Spinal cord (tissue), 10 donors: Measurements from ENCODE around the gene UBR3. TPM values are rescaled to one million over a fixed set of nuclear protein-coding genes. Genes with fewer than 3 reads are reported as not detected.
A peak's percentile ranks its signal among the peaks of the same experiment; 100 is the strongest.

Source experiments
- DNase-seq, 6 donors: peaks; one replicate each; pipeline versions ENCODE4 v3.0.0 to v3.0.0-alpha.2; 2013 to 2015; ENCODE audit warnings: low spot score in 6 of 6, low read depth in 4 of 6
- H3K27ac ChIP-seq: one replicate; pipeline ENCODE4 v1.5.1; 2013; ENCODE audit warnings: low read depth, low read length, control low read depth
- H3K27me3 ChIP-seq: one replicate; pipeline ENCODE4 v1.6.1; 2013; ENCODE audit warnings: low read length; ENCODE audit not compliant: control insufficient read depth, insufficient read depth
- H3K36me3 ChIP-seq: one replicate; pipeline ENCODE4 v1.6.1; 2013; ENCODE audit warnings: low read length; ENCODE audit not compliant: control insufficient read depth, insufficient read depth
- H3K4me1 ChIP-seq: one replicate; pipeline ENCODE4 v1.6.1; 2013; ENCODE audit warnings: low read length; ENCODE audit not compliant: control insufficient read depth, insufficient read depth
- H3K4me3 ChIP-seq: one replicate; pipeline ENCODE4 v1.5.1; 2013; ENCODE audit warnings: low read depth, low read length, control low read depth
- H3K9me3 ChIP-seq: one replicate; pipeline ENCODE4 v1.6.1; 2013; ENCODE audit warnings: low read length; ENCODE audit not compliant: control insufficient read depth, insufficient read depth
- WGBS: methylation state at CpG from one replicate; pipeline ENCODE4 v1.1.5; 2013; ENCODE audit warnings: missing lambda C conversion rate; ENCODE audit not compliant: insufficient coverage; 5-methylcytosine and 5-hydroxymethylcytosine counted together
- polyA plus RNA-seq, 2 donors: library from polyadenylated mRNA; unstranded; fragments of 120-200 nt; gene quantifications; one replicate each; pipeline ENCODE4 v1.2.1, GENCODE V29; 2013; ENCODE audit not compliant: insufficient read length in 2 of 2
- total RNA-seq, 2 donors: library from RNA; depleted of rRNA in 1 of 2; stranded (reverse); fragments of 120-200 nt in 1 of 2; fragments of >200 nt in 1 of 2; gene quantifications; one replicate each; pipeline versions ENCODE4 v1.2.3 to v1.2.4, GENCODE V29; 2013 to 2014
- donor health status: healthy.

The UBR3 gene
- total and polyA plus RNA-seq, 4 donors: 47.7 to 154 (median 50.0) TPM

GRCh38 chr2:169978402-169979017, 151.3 kb downstream of the UBR3 start:
- Histone ChIP-seq H3K36me3 (peaks cover 5% of the 10 kb centered on the region), H3K27ac (no peak overlapping the region), H3K27me3 (no peaks in the 10 kb centered on the region), H3K9me3 (peaks cover 8% of the 10 kb centered on the region), H3K4me3 (no peak overlapping the region), H3K4me1 (no peaks in the 10 kb centered on the region)
- 100% methylated on average over 1 of the region's 2 CpGs for WGBS
- DNase-seq: no peak

GRCh38 chr2:169979025-169979424, 151.8 kb downstream of the UBR3 start:
- H3K9me3 ChIP-seq: peaks cover 8% of the 10 kb centered on the region
- H3K27me3 ChIP-seq: no peaks in the 10 kb centered on the region
- no peak overlapping the region for H3K27ac ChIP-seq
- DNase-seq: no peak
- no CpG with 5 or more reads among the region's 2 CpGs for WGBS
- H3K4me1 ChIP-seq: no peaks in the 10 kb centered on the region
- peaks cover 5% of the 10 kb centered on the region for H3K36me3 ChIP-seq
- H3K4me3 ChIP-seq: no peak overlapping the region

- peaks cover 5% of the 10 kb centered on the region for H3K36me3 ChIP-seq
- H3K4me3 ChIP-seq: no peak overlapping the region
- no peak for DNase-seq
- H3K27me3 ChIP-seq: no peaks in the 10 kb centered on the region
- H3K27ac ChIP-seq: no peak overlapping the region
- H3K4me1 ChIP-seq: no peaks in the 10 kb centered on the region
- WGBS: 95% methylated on average over 2 of the region's 4 CpGs
- peaks cover 8% of the 10 kb centered on the region for H3K9me3 ChIP-seq
Measured at GRCh38 chr2:169980001-169980400, 152.7 kb downstream of the UBR3 start.

GRCh38 chr2:169980643-169981042, 153.4 kb downstream of the UBR3 start:
- WGBS: no CpG with 5 or more reads among the region's 2 CpGs
- H3K4me3 ChIP-seq: no peak overlapping the region
- no peaks in the 10 kb centered on the region for H3K4me1 ChIP-seq
- no peaks in the 10 kb centered on the region for H3K27me3 ChIP-seq
- peaks cover 5% of the 10 kb centered on the region for H3K36me3 ChIP-seq
- no peak for DNase-seq
- H3K27ac ChIP-seq: no peak overlapping the region
- H3K9me3 ChIP-seq: peaks cover 8% of the 10 kb centered on the region

- 0% methylated on average over 1 of the region's 1 CpG for WGBS
- no peaks in the 10 kb centered on the region for H3K27me3 ChIP-seq
- H3K27ac ChIP-seq: no peak overlapping the region
- peaks cover 5% of the 10 kb centered on the region for H3K36me3 ChIP-seq
- no peaks in the 10 kb centered on the region for H3K9me3 ChIP-seq
- H3K4me1 ChIP-seq: no peaks in the 10 kb centered on the region
- DNase-seq: no peak
- H3K4me3 ChIP-seq: no peak overlapping the region
Measured at GRCh38 chr2:169982929-169983328, 155.7 kb downstream of the UBR3 start.

GRCh38 chr2:169983506-169983905, 156.3 kb downstream of the UBR3 start:
- no peaks in the 10 kb centered on the region for H3K36me3 ChIP-seq
- no peak overlapping the region for H3K4me3 ChIP-seq
- H3K27ac ChIP-seq: no peak overlapping the region
- no peaks in the 10 kb centered on the region for H3K4me1 ChIP-seq
- no CpG with 5 or more reads among the region's 3 CpGs for WGBS
- H3K9me3 ChIP-seq: no peaks in the 10 kb centered on the region
- no peaks in the 10 kb centered on the region for H3K27me3 ChIP-seq
- peak in 3 of 6 donors; percentile 2 to 27 (median 23) for DNase-seq

- DNase-seq: no peak
- Histone ChIP-seq H3K27me3 (no peaks in the 10 kb centered on the region), H3K9me3 (no peaks in the 10 kb centered on the region), H3K36me3 (no peaks in the 10 kb centered on the region), H3K4me1 (no peaks in the 10 kb centered on the region), H3K27ac (no peak overlapping the region), H3K4me3 (no peak overlapping the region)
Measured at GRCh38 chr2:169984145-169984544, 156.9 kb downstream of the UBR3 start.

GRCh38 chr2:169994752-169995151, 167.5 kb downstream of the UBR3 start:
- no peaks in the 10 kb centered on the region for H3K27me3 ChIP-seq

GRCh38 chr2:169997140-169997887, 170.1 kb downstream of the UBR3 start:
- H3K4me3 ChIP-seq: no peak overlapping the region
- over 99% methylated on average over 8 of the region's 9 CpGs for WGBS
- H3K27me3 ChIP-seq: no peaks in the 10 kb centered on the region
- no peak overlapping the region for H3K27ac ChIP-seq
- H3K4me1 ChIP-seq: no peaks in the 10 kb centered on the region
- H3K36me3 ChIP-seq: peaks cover 6% of the 10 kb centered on the region
- peaks cover 5% of the 10 kb centered on the region for H3K9me3 ChIP-seq
- DNase-seq: no peak

More at GRCh38 chr2:169994752-169995151, 167.5 kb downstream of the UBR3 start:
- Histone ChIP-seq H3K27ac (no peak overlapping the region), H3K4me3 (no peak overlapping the region), H3K9me3 (peaks cover 5% of the 10 kb centered on the region), H3K4me1 (no peaks in the 10 kb centered on the region), H3K36me3 (peaks cover 6% of the 10 kb centered on the region)
- no peak for DNase-seq
- no CpG with 5 or more reads among the region's 2 CpGs for WGBS

GRCh38 chr2:169999054-169999453, 171.8 kb downstream of the UBR3 start:
- no peak overlapping the region for H3K27ac ChIP-seq
- H3K9me3 ChIP-seq: peaks cover 5% of the 10 kb centered on the region
- peak in 2 of 6 donors; percentile 59 to 77 for DNase-seq
- no peak overlapping the region for H3K4me3 ChIP-seq
- WGBS: 100% methylated on average over 1 of the region's 4 CpGs
- H3K27me3 ChIP-seq: no peaks in the 10 kb centered on the region
- H3K4me1 ChIP-seq: no peaks in the 10 kb centered on the region
- peaks cover 12% of the 10 kb centered on the region for H3K36me3 ChIP-seq
